Measurements from ENCODE around the gene PRPH2.

The PRPH2 gene

GRCh38 chr6:42722497-42722896 lies at the start of gene PRPH2:
Gene PRPH2, minus strand, starts transcription at chr6:42722597. Its CDS starts 263 bp downstream, at chr6:42722334.
- DNase-seq: no peak

- no peak for DNase-seq
Measured at GRCh38 chr6:42771741-42772100, 49.3 kb upstream of the PRPH2 start.

- DNase-seq: no peak
Measured at GRCh38 chr6:42769836-42770235, 47.4 kb upstream of the PRPH2 start.

GRCh38 chr6:42769051-42769450 lies 46.7 kb upstream of the PRPH2 start:
- no peak for DNase-seq

GRCh38 chr6:42766163-42766670 lies 43.8 kb upstream of the PRPH2 start:
- no peak for DNase-seq

- DNase-seq: no peak
Measured at GRCh38 chr6:42764911-42765648, 42.7 kb upstream of the PRPH2 start.

- no peak for DNase-seq
Measured at GRCh38 chr6:42762950-42763349, 40.6 kb upstream of the PRPH2 start.

- DNase-seq: no peak
Measured at GRCh38 chr6:42762426-42762859, 40.0 kb upstream of the PRPH2 start.

GRCh38 chr6:42761287-42762067 lies 39.1 kb upstream of the PRPH2 start:
- DNase-seq: no peak

- DNase-seq: no peak
Measured at GRCh38 chr6:42758756-42759430, 36.5 kb upstream of the PRPH2 start.

- DNase-seq: no peak
Measured at GRCh38 chr6:42756722-42757121, 34.3 kb upstream of the PRPH2 start.

GRCh38 chr6:42754759-42755158 lies 32.4 kb upstream of the PRPH2 start:
- DNase-seq: no peak

GRCh38 chr6:42751055-42751454 lies 28.7 kb upstream of the PRPH2 start:
- DNase-seq: no peak

- DNase-seq: no peak
Measured at GRCh38 chr6:42748203-42748898, 26.0 kb upstream of the PRPH2 start.

GRCh38 chr6:42746463-42747391 lies 24.3 kb upstream of the PRPH2 start:
- DNase-seq: peak; percentile 94

GRCh38 chr6:42745640-42746462 lies 23.5 kb upstream of the PRPH2 start, which contains the start of gene TBCC:
Gene TBCC, minus strand, starts transcription at chr6:42746103. Its CDS starts 30 bp downstream, at chr6:42746073.
- peak; percentile 98 for DNase-seq

- no peak for DNase-seq
Measured at GRCh38 chr6:42745083-42745639, 22.8 kb upstream of the PRPH2 start.

- DNase-seq: no peak
Measured at GRCh38 chr6:42744351-42744893, 22.0 kb upstream of the PRPH2 start.

GRCh38 chr6:42742116-42742894 lies 19.9 kb upstream of the PRPH2 start:
- peak; percentile 98 for DNase-seq

Measured in NCI-H446 treated with DMSO at 0.1 percent for 48 hours (cell line).